Measurements from ENCODE around the gene FAM110C. TPM values are rescaled to one million over a fixed set of nuclear protein-coding genes. Genes with fewer than 3 reads are reported as not detected.

Gene FAM110C
- polyA plus RNA-seq, 1 of the 3 experiments (the other 2 are of a cell fraction) = not detected

DNA sequence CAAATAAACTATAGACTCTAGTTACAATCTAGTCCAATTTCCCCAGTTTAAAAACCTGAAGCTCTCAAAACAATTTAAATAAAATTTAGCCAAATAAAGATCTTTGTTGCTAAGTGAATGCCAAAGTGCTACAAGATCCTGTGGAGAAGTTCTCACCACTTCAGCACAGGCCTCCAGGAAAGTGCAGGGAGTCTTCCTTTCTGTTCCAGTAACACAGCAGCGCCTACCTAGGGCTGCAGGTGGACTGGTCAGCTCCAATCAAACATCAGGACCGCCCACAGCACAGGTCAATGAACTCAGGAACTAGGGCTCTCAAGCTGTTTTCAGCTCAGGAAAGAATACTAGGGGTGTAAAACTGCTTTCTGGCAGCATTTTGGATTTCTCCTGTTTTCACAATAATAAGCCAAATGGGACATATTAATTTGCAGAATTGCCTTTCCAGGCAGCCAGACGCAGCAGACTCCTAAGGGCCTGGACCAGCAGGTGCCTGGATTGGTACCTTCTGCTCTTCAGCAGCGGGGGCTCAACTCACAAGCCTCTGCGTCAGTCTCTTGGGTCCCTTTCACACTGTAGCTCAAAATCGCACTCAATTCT, 1.5 kb downstream of the FAM110C start:
- ChIA-PET CTCF (interaction anchor here (0.8 to 1.1 kb wide), 2 partner anchors 25 to 72 kb away, joined by 3 read pairs; no protein-coding TSS in a partner anchor), POLR2A (no interaction called here)
- Histone ChIP-seq H3K9ac (no peak overlapping the region), H3K9me3 (no peaks in the 10 kb centered on the region), H4K20me1 (ENCODE audit: insufficient read depth) (no peaks in the 10 kb centered on the region), H2AFZ (ENCODE audit: low read depth) (no peak overlapping the region), H3K4me3 (ENCODE audit: low read depth in 2 of 2, low read length in 1 of 2) (no peak overlapping the region), H3K36me3 (replicated peaks in 1 of 2; ENCODE audit: control insufficient read depth in 1 of 2, insufficient read depth in 2 of 2, low read length in 1 of 2) (no peaks in the 10 kb centered on the region), H3K9me2 (no peaks in the 10 kb centered on the region), H3K79me2 (ENCODE audit: insufficient read depth) (no peaks in the 10 kb centered on the region), H3K4me2 (no peak overlapping the region), H3F3A (replicated peaks; ENCODE audit: insufficient read depth) (no peaks in the 10 kb centered on the region), H3K4me1 (ENCODE audit: control insufficient read depth in 1 of 2, insufficient read depth in 2 of 2, low read depth in 1 of 2, low read length in 1 of 2) (peaks cover 0 to 3% of the 10 kb centered on the region in 2 experiments; a peak in 1 of 4 replicates), H3K27ac (ENCODE audit: low read depth in 2 of 2, low read length in 1 of 2) (no peak overlapping the region), H3K27me3 (ENCODE audit: insufficient read depth) (peaks cover 15% of the 10 kb centered on the region; the same call in 1 of the 2 replicates)
- TF ChIP-seq YY1 (IDR thresholded peaks at IDR 0.05; ENCODE audit: low read depth) = no peak
- TF ChIP-seq, protein P1, sequence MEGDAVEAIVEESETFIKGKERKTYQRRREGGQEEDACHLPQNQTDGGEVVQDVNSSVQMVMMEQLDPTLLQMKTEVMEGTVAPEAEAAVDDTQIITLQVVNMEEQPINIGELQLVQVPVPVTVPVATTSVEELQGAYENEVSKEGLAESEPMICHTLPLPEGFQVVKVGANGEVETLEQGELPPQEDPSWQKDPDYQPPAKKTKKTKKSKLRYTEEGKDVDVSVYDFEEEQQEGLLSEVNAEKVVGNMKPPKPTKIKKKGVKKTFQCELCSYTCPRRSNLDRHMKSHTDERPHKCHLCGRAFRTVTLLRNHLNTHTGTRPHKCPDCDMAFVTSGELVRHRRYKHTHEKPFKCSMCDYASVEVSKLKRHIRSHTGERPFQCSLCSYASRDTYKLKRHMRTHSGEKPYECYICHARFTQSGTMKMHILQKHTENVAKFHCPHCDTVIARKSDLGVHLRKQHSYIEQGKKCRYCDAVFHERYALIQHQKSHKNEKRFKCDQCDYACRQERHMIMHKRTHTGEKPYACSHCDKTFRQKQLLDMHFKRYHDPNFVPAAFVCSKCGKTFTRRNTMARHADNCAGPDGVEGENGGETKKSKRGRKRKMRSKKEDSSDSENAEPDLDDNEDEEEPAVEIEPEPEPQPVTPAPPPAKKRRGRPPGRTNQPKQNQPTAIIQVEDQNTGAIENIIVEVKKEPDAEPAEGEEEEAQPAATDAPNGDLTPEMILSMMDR (IDR thresholded peaks at IDR 0.05) = no peak
- no peak for TF ChIP-seq GABPA (IDR thresholded peaks at IDR 0.05; ENCODE audit: low read depth)
- no peak for TF ChIP-seq EP300 (IDR thresholded peaks at IDR 0.05; ENCODE audit: borderline replicate concordance in 1 of 2, low read depth in 1 of 2, low read length in 1 of 2)
- TF ChIP-seq FOXM1 (IDR thresholded peaks at IDR 0.05; ENCODE audit: low read depth) = no peak
- TF ChIP-seq ELF1 (IDR thresholded peaks at IDR 0.05) = no peak
- TF ChIP-seq SIN3A (IDR thresholded peaks at IDR 0.05; ENCODE audit: borderline replicate concordance, low read depth, low read length) = no peak
- TF ChIP-seq, protein P2, sequence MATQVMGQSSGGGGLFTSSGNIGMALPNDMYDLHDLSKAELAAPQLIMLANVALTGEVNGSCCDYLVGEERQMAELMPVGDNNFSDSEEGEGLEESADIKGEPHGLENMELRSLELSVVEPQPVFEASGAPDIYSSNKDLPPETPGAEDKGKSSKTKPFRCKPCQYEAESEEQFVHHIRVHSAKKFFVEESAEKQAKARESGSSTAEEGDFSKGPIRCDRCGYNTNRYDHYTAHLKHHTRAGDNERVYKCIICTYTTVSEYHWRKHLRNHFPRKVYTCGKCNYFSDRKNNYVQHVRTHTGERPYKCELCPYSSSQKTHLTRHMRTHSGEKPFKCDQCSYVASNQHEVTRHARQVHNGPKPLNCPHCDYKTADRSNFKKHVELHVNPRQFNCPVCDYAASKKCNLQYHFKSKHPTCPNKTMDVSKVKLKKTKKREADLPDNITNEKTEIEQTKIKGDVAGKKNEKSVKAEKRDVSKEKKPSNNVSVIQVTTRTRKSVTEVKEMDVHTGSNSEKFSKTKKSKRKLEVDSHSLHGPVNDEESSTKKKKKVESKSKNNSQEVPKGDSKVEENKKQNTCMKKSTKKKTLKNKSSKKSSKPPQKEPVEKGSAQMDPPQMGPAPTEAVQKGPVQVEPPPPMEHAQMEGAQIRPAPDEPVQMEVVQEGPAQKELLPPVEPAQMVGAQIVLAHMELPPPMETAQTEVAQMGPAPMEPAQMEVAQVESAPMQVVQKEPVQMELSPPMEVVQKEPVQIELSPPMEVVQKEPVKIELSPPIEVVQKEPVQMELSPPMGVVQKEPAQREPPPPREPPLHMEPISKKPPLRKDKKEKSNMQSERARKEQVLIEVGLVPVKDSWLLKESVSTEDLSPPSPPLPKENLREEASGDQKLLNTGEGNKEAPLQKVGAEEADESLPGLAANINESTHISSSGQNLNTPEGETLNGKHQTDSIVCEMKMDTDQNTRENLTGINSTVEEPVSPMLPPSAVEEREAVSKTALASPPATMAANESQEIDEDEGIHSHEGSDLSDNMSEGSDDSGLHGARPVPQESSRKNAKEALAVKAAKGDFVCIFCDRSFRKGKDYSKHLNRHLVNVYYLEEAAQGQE (IDR thresholded peaks at IDR 0.05; ENCODE audit: low read depth, low read length) = no peak
- no peak for TF ChIP-seq MXI1 (IDR thresholded peaks at IDR 0.05; ENCODE audit: low read depth, low read length)
- TF ChIP-seq, protein P3, sequence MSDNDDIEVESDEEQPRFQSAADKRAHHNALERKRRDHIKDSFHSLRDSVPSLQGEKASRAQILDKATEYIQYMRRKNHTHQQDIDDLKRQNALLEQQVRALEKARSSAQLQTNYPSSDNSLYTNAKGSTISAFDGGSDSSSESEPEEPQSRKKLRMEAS (IDR thresholded peaks at IDR 0.05; ENCODE audit: low read depth) = no peak
- TF ChIP-seq NFIC (IDR thresholded peaks at IDR 0.05; ENCODE audit: borderline replicate concordance) = no peak
- TF ChIP-seq MEF2A (IDR thresholded peaks at IDR 0.05; ENCODE audit: borderline replicate concordance, low read depth) = no peak
- TF ChIP-seq, protein P4, sequence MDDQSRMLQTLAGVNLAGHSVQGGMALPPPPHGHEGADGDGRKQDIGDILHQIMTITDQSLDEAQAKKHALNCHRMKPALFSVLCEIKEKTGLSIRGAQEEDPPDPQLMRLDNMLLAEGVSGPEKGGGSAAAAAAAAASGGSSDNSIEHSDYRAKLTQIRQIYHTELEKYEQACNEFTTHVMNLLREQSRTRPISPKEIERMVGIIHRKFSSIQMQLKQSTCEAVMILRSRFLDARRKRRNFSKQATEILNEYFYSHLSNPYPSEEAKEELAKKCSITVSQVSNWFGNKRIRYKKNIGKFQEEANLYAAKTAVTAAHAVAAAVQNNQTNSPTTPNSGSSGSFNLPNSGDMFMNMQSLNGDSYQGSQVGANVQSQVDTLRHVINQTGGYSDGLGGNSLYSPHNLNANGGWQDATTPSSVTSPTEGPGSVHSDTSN (IDR thresholded peaks at IDR 0.05) = no peak
- no peak for TF ChIP-seq JUND (IDR thresholded peaks at IDR 0.05)
- no peak for TF ChIP-seq RAD21 (IDR thresholded peaks at IDR 0.05; ENCODE audit: low read length)
- no peak for TF ChIP-seq TAF1 (IDR thresholded peaks at IDR 0.05; ENCODE audit: borderline replicate concordance, low read depth, low read length)
- TF ChIP-seq RFX5 (IDR thresholded peaks at IDR 0.05; ENCODE audit: low read length) = no peak
- no peak for TF ChIP-seq GATA2 (CRISPR knock-in tag; IDR thresholded peaks at IDR 0.05)
- DNase-seq = no peak
- 19% methylated on average over 3 of the region's 6 CpGs for WGBS (ENCODE audit: low lambda C conversion rate)

Data from SK-N-SH (cell line).